Fibroblast of pulmonary artery (primary cell): ENCODE measurements around the gene FFAR3.

Experiments used
- DNase-seq: peaks from one replicate; pipeline ENCODE4 v3.0.0-alpha.2; 2010; ENCODE audit warnings: low read depth
- H3K4me3 ChIP-seq: replicated peaks from 2 replicates; pipeline ENCODE4 v1.5.1; 2011; ENCODE audit warnings: low read depth, mild to moderate bottlenecking, control low read depth, low read length, moderate library complexity
- CTCF ChIP-seq: IDR thresholded peaks from 2 replicates; pipeline ENCODE4 v1.5.1; 2011; ENCODE audit warnings: mild to moderate bottlenecking, control low read depth, low read length, inconsistent platforms; ENCODE audit errors: missing control alignments

FFAR3 gene

GRCh38 chr19:35360880-35361420 lies 2.7 kb downstream of the FFAR3 start:
- no peak overlapping the region for H3K4me3 ChIP-seq
- DNase-seq: no peak
- TF ChIP-seq CTCF: no peak

- no peak overlapping the region for H3K4me3 ChIP-seq
- TF ChIP-seq CTCF: no peak
- no peak for DNase-seq
These were observed 4.2 kb downstream of the FFAR3 start for GRCh38 chr19:35362261-35363000.

GRCh38 chr19:35363001-35363590 lies 4.8 kb downstream of the FFAR3 start:
- no peak overlapping the region for H3K4me3 ChIP-seq
- no peak for TF ChIP-seq CTCF
- DNase-seq: no peak

- H3K4me3 ChIP-seq: no peak overlapping the region
- no peak for DNase-seq
- TF ChIP-seq CTCF: no peak
These were observed 5.6 kb downstream of the FFAR3 start for GRCh38 chr19:35363711-35364425.

- no peak for TF ChIP-seq CTCF
- no peak for DNase-seq
- no peak overlapping the region for H3K4me3 ChIP-seq
These were observed 7.0 kb downstream of the FFAR3 start for GRCh38 chr19:35365303-35365702.

GRCh38 chr19:35368378-35368777 lies 10.1 kb downstream of the FFAR3 start:
- no peak for TF ChIP-seq CTCF
- H3K4me3 ChIP-seq: no peak overlapping the region
- DNase-seq: no peak
